HFF-Myc (cell line): ENCODE data around the gene GHDC.
"Not testable (repeated sequence)": the region's sequence is repeated elsewhere in the genome, so short reads cannot be mapped to it uniquely, and the experiment has no call there.

ENCODE experiments used
- DNase-seq: peaks from one replicate; pipeline ENCODE4 v3.0.0-alpha.2; 2011; ENCODE audit warnings: low read depth; ENCODE audit errors: extremely low read depth
- H3K4me3 ChIP-seq: replicated peaks from 2 replicates; pipeline ENCODE4 v1.5.1; 2011; ENCODE audit warnings: low read depth, mild to moderate bottlenecking, control low read depth, low read length
- TF ChIP-seq, protein P1 (sequence below): IDR thresholded peaks from 2 replicates; pipeline ENCODE4 v1.5.1; 2012; ENCODE audit warnings: mild to moderate bottlenecking, low read depth, low read length, control low read depth; ENCODE audit errors: missing control alignments

The GHDC gene, protein sequence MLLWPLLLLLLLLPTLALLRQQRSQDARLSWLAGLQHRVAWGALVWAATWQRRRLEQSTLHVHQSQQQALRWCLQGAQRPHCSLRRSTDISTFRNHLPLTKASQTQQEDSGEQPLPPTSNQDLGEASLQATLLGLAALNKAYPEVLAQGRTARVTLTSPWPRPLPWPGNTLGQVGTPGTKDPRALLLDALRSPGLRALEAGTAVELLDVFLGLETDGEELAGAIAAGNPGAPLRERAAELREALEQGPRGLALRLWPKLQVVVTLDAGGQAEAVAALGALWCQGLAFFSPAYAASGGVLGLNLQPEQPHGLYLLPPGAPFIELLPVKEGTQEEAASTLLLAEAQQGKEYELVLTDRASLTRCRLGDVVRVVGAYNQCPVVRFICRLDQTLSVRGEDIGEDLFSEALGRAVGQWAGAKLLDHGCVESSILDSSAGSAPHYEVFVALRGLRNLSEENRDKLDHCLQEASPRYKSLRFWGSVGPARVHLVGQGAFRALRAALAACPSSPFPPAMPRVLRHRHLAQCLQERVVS

DNA sequence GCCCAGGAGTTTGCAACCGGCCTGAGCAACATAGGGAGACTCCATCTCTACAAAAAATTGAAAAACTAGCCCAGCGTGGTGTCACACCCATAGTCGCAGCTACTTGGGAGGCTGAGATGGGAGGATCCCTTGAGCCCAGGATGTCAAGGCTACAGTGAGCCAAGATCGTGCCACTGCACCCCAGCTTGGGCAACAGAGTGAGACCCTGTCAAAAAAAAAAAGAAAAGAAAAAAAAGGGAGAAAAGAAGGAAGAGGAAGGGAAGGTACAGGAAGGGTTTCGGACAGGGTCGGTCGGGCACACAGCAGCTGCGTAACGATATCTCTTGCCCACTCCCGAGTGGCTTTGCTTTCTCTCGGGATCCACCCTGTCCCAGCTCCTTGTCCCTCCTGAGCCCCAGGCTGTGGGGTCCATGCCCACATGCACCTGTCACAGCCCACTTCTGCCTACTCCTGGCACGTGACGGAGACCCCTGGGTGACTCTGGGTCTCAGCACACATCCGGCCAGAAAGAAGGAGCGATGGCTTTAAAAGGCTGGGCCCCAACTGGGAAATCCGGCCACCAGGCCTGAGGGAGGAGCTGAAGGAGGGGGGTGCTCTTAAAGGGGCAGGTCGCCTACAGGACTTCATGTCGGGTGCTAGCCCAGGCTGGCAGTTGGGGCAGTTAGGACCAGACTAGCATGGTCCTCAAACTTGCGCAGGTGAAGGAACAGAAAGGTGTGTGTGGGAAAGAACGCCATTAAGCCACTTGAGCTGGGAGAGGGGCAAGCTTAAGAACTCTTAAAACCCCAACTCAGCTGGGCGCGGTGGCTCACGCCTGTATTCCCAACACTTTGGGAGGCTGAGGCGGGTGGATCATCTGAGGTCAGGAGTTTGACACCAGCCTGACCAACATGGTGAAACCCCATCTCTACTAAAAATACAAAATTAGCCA lies at the start of gene GHDC:
TSS of gene GHDC (minus strand) at position 526 of the 931 bp plus-strand sequence. CDS start 913 bp downstream, outside the sequence.
- DNase-seq = peak; percentile 39
- TF ChIP-seq, protein P1, sequence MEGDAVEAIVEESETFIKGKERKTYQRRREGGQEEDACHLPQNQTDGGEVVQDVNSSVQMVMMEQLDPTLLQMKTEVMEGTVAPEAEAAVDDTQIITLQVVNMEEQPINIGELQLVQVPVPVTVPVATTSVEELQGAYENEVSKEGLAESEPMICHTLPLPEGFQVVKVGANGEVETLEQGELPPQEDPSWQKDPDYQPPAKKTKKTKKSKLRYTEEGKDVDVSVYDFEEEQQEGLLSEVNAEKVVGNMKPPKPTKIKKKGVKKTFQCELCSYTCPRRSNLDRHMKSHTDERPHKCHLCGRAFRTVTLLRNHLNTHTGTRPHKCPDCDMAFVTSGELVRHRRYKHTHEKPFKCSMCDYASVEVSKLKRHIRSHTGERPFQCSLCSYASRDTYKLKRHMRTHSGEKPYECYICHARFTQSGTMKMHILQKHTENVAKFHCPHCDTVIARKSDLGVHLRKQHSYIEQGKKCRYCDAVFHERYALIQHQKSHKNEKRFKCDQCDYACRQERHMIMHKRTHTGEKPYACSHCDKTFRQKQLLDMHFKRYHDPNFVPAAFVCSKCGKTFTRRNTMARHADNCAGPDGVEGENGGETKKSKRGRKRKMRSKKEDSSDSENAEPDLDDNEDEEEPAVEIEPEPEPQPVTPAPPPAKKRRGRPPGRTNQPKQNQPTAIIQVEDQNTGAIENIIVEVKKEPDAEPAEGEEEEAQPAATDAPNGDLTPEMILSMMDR = no peak

GRCh38 chr17:42243493-42243982 lies 49.2 kb upstream of the GHDC start:
- TF ChIP-seq, protein P1 = no peak
- H3K4me3 ChIP-seq = no peak overlapping the region
- DNase-seq = no peak

More for the DNA sequence above, at the start of gene GHDC:
- H3K4me3 ChIP-seq = peak within 1 kb of the TSS; percentile 47

DNA sequence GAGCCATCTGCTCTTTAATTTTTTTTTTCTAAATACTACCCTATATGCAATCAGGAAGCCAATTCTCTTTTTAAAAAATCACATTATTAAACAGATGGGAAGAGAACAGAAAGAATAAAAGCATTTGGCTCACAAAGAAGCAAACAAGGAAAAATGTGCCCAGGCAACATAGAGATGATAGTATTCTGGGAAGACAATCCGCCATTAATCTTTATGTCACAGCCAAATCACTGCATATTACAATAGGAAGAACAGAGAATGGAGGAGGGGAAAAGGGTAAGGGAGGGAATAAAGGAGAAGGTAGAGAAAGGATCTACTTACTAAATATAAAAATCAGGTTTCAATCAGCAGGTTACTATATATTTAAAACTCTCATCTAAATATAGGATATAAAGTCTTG lies 47.6 kb upstream of the GHDC start:
- TF ChIP-seq, protein P1 = no peak
- no peak overlapping the region for H3K4me3 ChIP-seq
- DNase-seq = no peak

GRCh38 chr17:42240863-42241262 lies 46.6 kb upstream of the GHDC start:
- DNase-seq, H3K4me3 ChIP-seq: not testable (repeated sequence)

GRCh38 chr17:42240201-42240600 lies 45.9 kb upstream of the GHDC start:
- DNase-seq = no peak
- TF ChIP-seq, protein P1 = no peak
- H3K4me3 ChIP-seq = no peak overlapping the region

DNA sequence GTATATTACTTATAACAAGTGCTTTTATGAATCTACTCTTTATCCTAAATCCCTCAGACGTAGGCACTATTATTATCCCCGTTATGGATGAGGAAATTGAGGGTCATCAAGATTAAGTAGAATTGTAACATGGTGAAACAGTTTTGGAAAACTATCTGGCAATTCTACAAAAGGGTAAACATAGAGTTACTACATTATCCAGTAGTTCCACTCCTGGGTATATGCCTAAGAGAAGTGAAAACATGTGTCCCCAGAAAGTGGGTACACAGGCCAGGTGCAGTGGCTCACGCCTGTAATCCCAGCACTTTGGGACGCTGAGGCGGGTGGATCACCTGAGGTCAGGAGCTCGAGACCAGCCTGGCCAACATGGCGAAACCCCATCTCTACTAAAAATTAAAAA lies 45.3 kb upstream of the GHDC start:
- not testable (repeated sequence) for H3K4me3 ChIP-seq, DNase-seq

DNA sequence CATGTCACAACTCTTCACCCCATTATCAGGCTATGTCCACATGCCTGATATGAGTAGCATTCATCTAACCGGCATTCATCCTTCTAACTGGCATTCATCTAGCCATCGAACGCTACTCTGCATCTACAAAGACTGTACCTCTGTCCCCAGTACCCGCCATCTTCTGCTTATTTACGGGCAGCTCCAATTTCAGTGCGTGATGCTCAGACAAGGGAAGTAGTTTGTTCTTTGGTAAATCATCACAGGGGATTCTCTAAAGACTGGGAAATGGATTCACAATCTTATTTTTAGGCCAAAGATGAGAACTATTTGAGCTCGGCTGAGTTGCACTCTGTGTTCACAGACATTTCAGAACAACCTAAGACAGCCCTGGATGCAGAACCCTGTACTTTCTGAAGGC lies 42.5 kb upstream of the GHDC start:
- no peak for DNase-seq
- no peak overlapping the region for H3K4me3 ChIP-seq
- TF ChIP-seq, protein P1 = no peak
